Mucosa of descending colon (tissue), 3 donors: ENCODE results near the gene PITX1. TPM values are rescaled to one million over a fixed set of nuclear protein-coding genes. Genes with fewer than 3 reads are reported as not detected.

ENCODE experiments used
- ATAC-seq: fragments of 200-7000 bp; cut with Tn5 transposase; one replicate; pipeline ENCODE4 v1.9.1; 2020; ENCODE audit warnings: mild to moderate bottlenecking, moderate library complexity
- DNase-seq, 3 donors: peaks; one replicate each; pipeline ENCODE4 v3.0.0-alpha.2; 2020
- H3K36me3 ChIP-seq: fragments of 200-600 bp; one replicate; pipeline ENCODE4 v1.8.0; 2021; ENCODE audit warnings: low read depth, mild to moderate bottlenecking
- H3K4me1 ChIP-seq: fragments of 200-600 bp; one replicate; pipeline ENCODE4 v1.8.0; 2021; ENCODE audit warnings: low read depth, mild to moderate bottlenecking
- H3K4me3 ChIP-seq: fragments of 200-600 bp; one replicate; pipeline ENCODE4 v1.8.0; 2021; ENCODE audit warnings: mild to moderate bottlenecking
- H3K9me3 ChIP-seq: fragments of 200-600 bp; one replicate; pipeline ENCODE4 v1.8.0; 2021; ENCODE audit warnings: mild to moderate bottlenecking
- intact Hi-C, 2 donors: fragments of 100-400 bp; cut with DNase I in 1 of 2; cut with micrococcal nuclease in 1 of 2; formaldehyde crosslinking; loops; one replicate each; pipeline versions ENCODE4 v1.11.0 to v1.11.1; 2022; cut with DNase I, micrococcal nuclease
- total RNA-seq, 3 donors: library from RNA; stranded (reverse); fragmentation: NEBNext Ultra II Directional in 2 of 3; extraction: Animal tissue kit (Norgen Biotek cat#: 25700) in 2 of 3; gene quantifications; one replicate each; pipeline versions ENCODE4 v1.2.1 to v1.2.4, GENCODE V29; 2021 to 2023
- TF ChIP-seq, protein P1 (sequence below): fragments of 200-600 bp; IDR thresholded peaks from one replicate; pipeline ENCODE4 v1.8.0; 2022; ENCODE audit warnings: antibody characterized with exemption, mild to moderate bottlenecking
- donor health status: DM: no; HTN: no; CAD: no; lungs with moderate emphysema.
- donor health status: DM: no; HTN: no; CAD: no.
- donor health status: DM: no; HTN: yes; CAD: no.

The PITX1 gene
- total RNA-seq, 3 donors from 2014 or later, result 5.0 to 10.7 (median 6.2) TPM

DNA sequence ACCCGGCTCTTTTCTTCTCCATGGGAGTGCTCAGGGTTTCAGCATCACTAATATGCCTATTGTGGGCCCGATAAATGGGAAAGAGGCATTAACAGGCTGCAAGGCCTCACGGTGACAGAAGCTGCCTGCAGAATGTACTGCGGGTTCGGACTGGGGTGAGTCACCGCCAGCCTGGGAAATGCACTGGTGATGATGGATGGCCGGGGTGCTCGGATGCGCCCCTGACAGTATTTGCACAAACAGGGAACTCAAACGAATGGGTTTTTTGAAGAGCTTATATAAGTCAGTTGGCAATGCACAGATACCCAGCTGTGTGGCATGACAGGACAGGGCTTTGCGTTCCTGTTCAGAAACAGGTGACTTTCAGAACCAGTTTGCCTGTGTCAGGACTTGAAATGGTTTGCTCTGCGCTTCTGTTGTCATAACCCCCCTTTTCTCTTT is 42.0 kb upstream of the PITX1 start:
- TF ChIP-seq, protein P1, sequence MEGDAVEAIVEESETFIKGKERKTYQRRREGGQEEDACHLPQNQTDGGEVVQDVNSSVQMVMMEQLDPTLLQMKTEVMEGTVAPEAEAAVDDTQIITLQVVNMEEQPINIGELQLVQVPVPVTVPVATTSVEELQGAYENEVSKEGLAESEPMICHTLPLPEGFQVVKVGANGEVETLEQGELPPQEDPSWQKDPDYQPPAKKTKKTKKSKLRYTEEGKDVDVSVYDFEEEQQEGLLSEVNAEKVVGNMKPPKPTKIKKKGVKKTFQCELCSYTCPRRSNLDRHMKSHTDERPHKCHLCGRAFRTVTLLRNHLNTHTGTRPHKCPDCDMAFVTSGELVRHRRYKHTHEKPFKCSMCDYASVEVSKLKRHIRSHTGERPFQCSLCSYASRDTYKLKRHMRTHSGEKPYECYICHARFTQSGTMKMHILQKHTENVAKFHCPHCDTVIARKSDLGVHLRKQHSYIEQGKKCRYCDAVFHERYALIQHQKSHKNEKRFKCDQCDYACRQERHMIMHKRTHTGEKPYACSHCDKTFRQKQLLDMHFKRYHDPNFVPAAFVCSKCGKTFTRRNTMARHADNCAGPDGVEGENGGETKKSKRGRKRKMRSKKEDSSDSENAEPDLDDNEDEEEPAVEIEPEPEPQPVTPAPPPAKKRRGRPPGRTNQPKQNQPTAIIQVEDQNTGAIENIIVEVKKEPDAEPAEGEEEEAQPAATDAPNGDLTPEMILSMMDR, result no peak
- Histone ChIP-seq H3K9me3 (peaks cover 3% of the 10 kb centered on the region), H3K4me1 (no peaks in the 10 kb centered on the region), H3K4me3 (no peak overlapping the region), H3K36me3 (no peaks in the 10 kb centered on the region)
- intact Hi-C loops, result no loop called here
- ATAC-seq (peak; percentile 26), DNase-seq (no peak)

DNA sequence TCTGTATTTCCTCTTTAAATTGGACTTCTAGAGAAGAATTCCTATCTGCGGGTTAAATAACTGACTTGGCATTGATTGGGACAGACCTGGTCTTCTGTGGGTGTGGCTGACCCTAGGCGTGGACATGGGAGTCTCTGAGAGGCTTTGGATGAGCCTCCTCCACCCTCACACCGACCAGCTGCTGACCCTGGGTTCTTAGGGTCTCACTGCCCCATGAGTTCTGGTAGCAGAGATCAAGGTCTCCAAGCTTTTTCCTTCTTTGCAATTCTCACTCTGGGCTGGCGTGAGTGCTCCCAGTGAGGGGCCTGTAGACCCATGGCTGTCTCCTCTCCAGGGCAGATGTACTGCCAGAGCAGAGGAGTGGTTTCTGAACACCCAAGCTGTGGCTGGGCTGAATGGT is 41.6 kb upstream of the PITX1 start:
- no peak overlapping the region for H3K4me3 ChIP-seq

DNA sequence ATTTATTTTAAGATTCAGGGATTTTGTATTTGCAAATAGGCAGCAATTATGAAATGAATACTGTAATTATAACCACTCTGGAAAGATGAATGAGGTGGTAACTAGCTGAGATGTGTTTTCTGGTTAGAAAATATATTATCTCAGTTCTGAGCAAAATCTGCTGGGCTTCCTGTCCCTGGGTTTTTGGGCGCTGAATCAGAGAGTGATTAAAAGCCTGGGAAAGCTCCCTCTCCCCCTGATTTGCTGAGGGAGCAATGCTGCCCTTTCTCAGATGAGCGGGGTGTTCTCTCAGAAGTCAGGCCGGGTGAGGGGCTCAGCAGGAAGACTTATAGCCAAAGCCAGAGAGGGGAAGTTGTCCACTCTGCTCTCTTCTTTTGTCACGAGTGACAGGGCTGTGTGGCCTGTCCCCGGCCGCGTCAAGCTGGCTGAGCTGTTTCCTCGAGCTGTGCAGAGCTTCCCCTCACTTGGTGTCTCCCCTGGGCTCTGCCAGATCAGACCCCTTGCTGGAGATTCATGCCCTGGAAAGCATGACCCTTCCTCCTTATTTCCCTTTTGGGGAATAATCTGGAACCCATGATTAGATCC is 39.8 kb upstream of the PITX1 start:
- H3K4me1 ChIP-seq, result no peaks in the 10 kb centered on the region
- ATAC-seq, result no peak
- DNase-seq, result no peak
- TF ChIP-seq, protein P1, result no peak
- H3K4me3 ChIP-seq, result no peak overlapping the region
- intact Hi-C loops, result no loop called here
- H3K36me3 ChIP-seq, result no peaks in the 10 kb centered on the region
- H3K9me3 ChIP-seq, result no peaks in the 10 kb centered on the region

More for the DNA sequence above, 41.6 kb upstream of the PITX1 start:
- intact Hi-C loops, result no loop called here
- no peak for DNase-seq
- Histone ChIP-seq H3K4me1 (no peaks in the 10 kb centered on the region), H3K9me3 (no peaks in the 10 kb centered on the region), H3K36me3 (no peaks in the 10 kb centered on the region)
- no peak for ATAC-seq
- TF ChIP-seq, protein P1, result no peak

DNA sequence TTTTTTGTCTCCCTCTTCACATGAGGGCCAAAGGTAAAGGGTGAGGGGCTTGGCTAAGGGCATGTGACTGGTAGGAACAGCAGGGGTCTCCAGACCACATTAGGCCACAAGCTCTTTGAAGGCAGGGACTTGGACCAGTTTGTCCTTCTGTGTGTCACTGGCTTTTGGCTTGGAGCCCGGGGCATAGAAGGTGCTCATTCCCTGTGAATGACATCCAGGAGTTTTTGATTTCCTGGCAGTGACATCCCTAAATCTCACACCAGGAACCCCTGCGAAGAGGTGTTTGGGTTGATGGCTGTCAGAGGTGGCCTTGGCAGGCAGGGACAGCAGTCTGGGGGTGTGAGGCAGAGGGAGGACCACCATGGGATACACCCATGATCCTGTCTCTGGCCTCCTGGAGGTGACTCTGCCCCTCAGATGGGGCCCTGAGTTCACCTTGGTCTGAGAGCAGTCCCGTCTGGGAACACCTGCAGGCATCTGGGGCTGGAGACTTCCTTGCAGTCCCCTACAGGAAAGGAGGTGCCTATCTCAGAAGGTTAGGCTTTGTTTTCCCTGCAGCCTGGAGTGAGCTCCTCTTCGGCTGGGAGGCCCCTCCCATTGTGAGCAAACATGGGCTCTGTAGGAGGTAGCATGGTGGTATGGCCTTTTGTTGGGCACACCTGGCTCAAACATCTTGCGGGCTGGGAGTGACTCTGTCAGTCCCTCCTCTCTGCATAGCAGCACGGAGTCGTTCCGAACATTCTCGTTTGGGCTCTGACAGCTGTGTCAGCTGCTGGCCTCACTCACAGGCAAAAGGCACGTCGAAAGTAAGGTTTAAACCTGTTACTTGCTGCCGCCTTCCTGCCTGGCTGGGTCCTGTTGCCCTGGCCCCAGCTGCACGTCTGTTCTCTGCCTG is 38.6 kb upstream of the PITX1 start:
- H3K9me3 ChIP-seq, result no peaks in the 10 kb centered on the region
- no peak overlapping the region for H3K4me3 ChIP-seq
- TF ChIP-seq, protein P1, result no peak
- H3K4me1 ChIP-seq, result no peaks in the 10 kb centered on the region
- no peaks in the 10 kb centered on the region for H3K36me3 ChIP-seq
- ATAC-seq (peak; percentile 27), DNase-seq (no peak)
- intact Hi-C loops, result no loop called here

DNA sequence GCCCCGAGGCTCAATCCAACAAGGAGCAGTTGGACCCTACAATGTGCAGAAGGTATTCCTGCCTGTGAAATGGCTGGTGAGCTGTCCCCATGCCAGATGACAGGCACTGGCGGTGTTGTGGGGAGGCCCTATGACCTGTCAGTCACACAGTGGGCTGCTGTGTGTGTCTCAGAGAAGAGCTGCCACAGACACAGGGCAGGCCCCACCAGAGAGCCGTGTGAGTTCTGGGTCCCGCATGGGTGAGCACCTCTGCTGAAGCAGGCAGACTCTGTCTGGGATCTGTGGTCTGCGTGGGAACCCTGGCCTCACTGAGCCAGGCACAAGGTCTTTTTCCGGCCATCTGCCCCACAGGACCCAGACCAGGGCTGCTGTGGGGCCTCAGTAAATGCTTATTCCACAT is 37.3 kb upstream of the PITX1 start:
- Histone ChIP-seq H3K9me3 (no peaks in the 10 kb centered on the region), H3K4me3 (no peak overlapping the region), H3K36me3 (no peaks in the 10 kb centered on the region), H3K4me1 (no peaks in the 10 kb centered on the region)
- no peak for DNase-seq
- no peak for ATAC-seq
- TF ChIP-seq, protein P1, result no peak
- intact Hi-C loops, result no loop called here
